MV-4-11 (cell line): Measurements from ENCODE around the gene MTSS2.
"Not testable (repeated sequence)": the region's sequence is repeated elsewhere in the genome, so short reads cannot be mapped to it uniquely, and the experiment has no call there.

Experiments
- DNase-seq: peaks from one replicate; lab custom pipeline; 2025; lab: John Stamatoyannopoulos, UW

Gene MTSS2

GRCh38 chr16:70653809-70654771 is 31.8 kb downstream of the MTSS2 start:
- peak; percentile 64 for DNase-seq

GRCh38 chr16:70653406-70653805 is 32.4 kb downstream of the MTSS2 start:
- DNase-seq, result no peak

- no peak for DNase-seq
Observed at GRCh38 chr16:70652322-70652721, 33.5 kb downstream of the MTSS2 start.

GRCh38 chr16:70651524-70651923 is 34.3 kb downstream of the MTSS2 start:
- DNase-seq, result no peak

- DNase-seq, result no peak
Observed at GRCh38 chr16:70650216-70650615, 35.6 kb downstream of the MTSS2 start.

- no peak for DNase-seq
Observed at GRCh38 chr16:70649300-70649699, 36.6 kb downstream of the MTSS2 start.

- DNase-seq, result no peak
Observed at GRCh38 chr16:70648606-70649005, 37.2 kb downstream of the MTSS2 start.

GRCh38 chr16:70647441-70648359 is 38.2 kb downstream of the MTSS2 start:
- no peak for DNase-seq

- DNase-seq, result no peak
Observed at GRCh38 chr16:70646260-70647241, 39.3 kb downstream of the MTSS2 start, which contains the start of gene IL34. Gene IL34 (plus strand): TSS chr16:70646559. CDS start chr16:70646948, 389 bp downstream.

GRCh38 chr16:70644763-70645597 is 40.9 kb downstream of the MTSS2 start:
- no peak for DNase-seq

- DNase-seq, result not testable (repeated sequence)
Observed at GRCh38 chr16:70643264-70643663, 42.6 kb downstream of the MTSS2 start.

GRCh38 chr16:70642633-70643032 is 43.2 kb downstream of the MTSS2 start:
- DNase-seq, result no peak

- DNase-seq, result no peak
Observed at GRCh38 chr16:70638814-70639792, 46.8 kb downstream of the MTSS2 start.
